Chondrocyte (in vitro differentiated cells): ENCODE measurements around the gene SMPD1. TPM values are rescaled to one million over a fixed set of nuclear protein-coding genes. Genes with fewer than 3 reads are reported as not detected.
A peak's percentile ranks its signal among the peaks of the same experiment; 100 is the strongest.

Source experiments
- DNase-seq: peaks from one replicate; pipeline ENCODE4 v3.0.0; 2021; ENCODE audit warnings: mixed read lengths, low spot score
- H3K27ac Mint-ChIP-seq: one replicate; pipeline ENCODE4 v1.8.0; 2021; ENCODE audit warnings: mild to moderate bottlenecking, moderate library complexity, mixed read lengths; ENCODE audit not compliant: unreplicated experiment
- H3K27me3 Mint-ChIP-seq: 2 replicates; pipeline ENCODE4 v1.8.0; 2021; ENCODE audit warnings: low read depth, mixed read lengths
- H3K36me3 Mint-ChIP-seq: 2 replicates; pipeline ENCODE4 v1.8.0; 2021; ENCODE audit warnings: low read depth, mixed read lengths
- H3K4me1 Mint-ChIP-seq: 2 replicates; pipeline ENCODE4 v1.8.0; 2021; ENCODE audit warnings: low read depth, mild to moderate bottlenecking, mixed read lengths
- H3K4me3 Mint-ChIP-seq: one replicate; pipeline ENCODE4 v1.8.0; 2021; ENCODE audit warnings: mild to moderate bottlenecking, moderate library complexity, mixed read lengths; ENCODE audit not compliant: unreplicated experiment
- H3K9me3 Mint-ChIP-seq: 2 replicates; pipeline ENCODE4 v1.8.0; 2021; ENCODE audit warnings: low read depth, mixed read lengths
- total RNA-seq: library from RNA; stranded (reverse); gene quantifications from 3 replicates; pipeline ENCODE4 v1.2.1, GENCODE V29; 2021
- TF ChIP-seq, protein P1 (sequence below): fragments of 200-600 bp; sonication (generic); IDR thresholded peaks from 2 replicates; pipeline ENCODE4 v1.5.0; 2021; ENCODE audit warnings: antibody characterized with exemption, mild to moderate bottlenecking, moderate library complexity

SMPD1 gene
- total RNA-seq, 1 donor from 2014 or later, result 102 TPM

DNA sequence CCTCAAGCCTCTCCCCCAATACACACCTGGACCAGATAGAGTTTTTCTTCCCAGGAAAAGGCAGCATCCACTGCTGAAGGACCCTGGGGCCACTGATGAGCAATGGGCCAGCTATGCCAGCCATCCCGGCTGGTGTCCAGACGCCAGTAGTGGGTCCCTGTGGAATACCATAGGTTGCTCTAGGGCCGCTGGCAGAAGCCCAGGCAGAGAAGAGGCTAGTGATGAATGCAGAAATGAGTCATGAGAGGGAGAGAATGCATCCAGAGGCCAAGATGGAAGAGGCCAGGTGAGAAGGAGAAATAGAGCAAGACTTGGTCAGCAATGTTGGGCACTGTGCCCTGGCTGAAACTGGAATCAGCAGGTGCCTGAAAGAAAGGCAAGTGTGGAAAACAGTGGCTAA, 41.6 kb downstream of the SMPD1 start:
- no peak overlapping the region for H3K4me3 Mint-ChIP-seq
- TF ChIP-seq, protein P1, sequence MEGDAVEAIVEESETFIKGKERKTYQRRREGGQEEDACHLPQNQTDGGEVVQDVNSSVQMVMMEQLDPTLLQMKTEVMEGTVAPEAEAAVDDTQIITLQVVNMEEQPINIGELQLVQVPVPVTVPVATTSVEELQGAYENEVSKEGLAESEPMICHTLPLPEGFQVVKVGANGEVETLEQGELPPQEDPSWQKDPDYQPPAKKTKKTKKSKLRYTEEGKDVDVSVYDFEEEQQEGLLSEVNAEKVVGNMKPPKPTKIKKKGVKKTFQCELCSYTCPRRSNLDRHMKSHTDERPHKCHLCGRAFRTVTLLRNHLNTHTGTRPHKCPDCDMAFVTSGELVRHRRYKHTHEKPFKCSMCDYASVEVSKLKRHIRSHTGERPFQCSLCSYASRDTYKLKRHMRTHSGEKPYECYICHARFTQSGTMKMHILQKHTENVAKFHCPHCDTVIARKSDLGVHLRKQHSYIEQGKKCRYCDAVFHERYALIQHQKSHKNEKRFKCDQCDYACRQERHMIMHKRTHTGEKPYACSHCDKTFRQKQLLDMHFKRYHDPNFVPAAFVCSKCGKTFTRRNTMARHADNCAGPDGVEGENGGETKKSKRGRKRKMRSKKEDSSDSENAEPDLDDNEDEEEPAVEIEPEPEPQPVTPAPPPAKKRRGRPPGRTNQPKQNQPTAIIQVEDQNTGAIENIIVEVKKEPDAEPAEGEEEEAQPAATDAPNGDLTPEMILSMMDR, result no peak
- no peak for DNase-seq
- no peaks in the 10 kb centered on the region for H3K9me3 Mint-ChIP-seq
- peaks cover 5% of the 10 kb centered on the region for H3K4me1 Mint-ChIP-seq
- H3K27me3 Mint-ChIP-seq, result no peaks in the 10 kb centered on the region
- H3K36me3 Mint-ChIP-seq, result no peaks in the 10 kb centered on the region
- H3K27ac Mint-ChIP-seq, result no peak overlapping the region

GRCh38 chr11:6433998-6434660, 43.9 kb downstream of the SMPD1 start:
- TF ChIP-seq, protein P1, result no peak
- Mint-ChIP-seq H3K4me1 (peaks cover 5% of the 10 kb centered on the region), H3K4me3 (no peak overlapping the region), H3K27me3 (no peaks in the 10 kb centered on the region), H3K27ac (no peak overlapping the region), H3K36me3 (no peaks in the 10 kb centered on the region), H3K9me3 (no peaks in the 10 kb centered on the region)
- DNase-seq, result no peak

DNA sequence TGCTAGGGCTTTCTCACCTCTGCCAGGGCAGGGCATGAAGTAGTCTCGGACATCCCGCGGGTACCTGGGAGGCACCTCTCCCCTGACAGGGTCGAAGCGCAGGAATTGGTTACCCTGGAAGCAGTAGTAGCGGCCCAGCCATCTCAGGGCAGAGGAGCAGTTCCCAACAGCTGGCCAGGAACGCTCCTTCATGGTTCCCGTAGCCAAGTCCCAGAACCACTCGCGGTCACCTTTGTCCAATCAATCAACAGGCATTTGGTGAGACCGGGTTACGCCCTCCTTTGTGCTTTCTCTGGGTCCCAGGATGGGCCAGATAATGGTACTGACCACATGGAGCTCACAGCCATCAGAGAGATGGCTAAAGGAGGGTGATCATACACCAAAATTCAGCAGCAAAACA, 47.1 kb downstream of the SMPD1 start:
- no peaks in the 10 kb centered on the region for H3K4me1 Mint-ChIP-seq
- H3K27ac Mint-ChIP-seq, result no peak overlapping the region
- H3K4me3 Mint-ChIP-seq, result no peak overlapping the region
- no peaks in the 10 kb centered on the region for H3K9me3 Mint-ChIP-seq
- no peak for DNase-seq
- no peaks in the 10 kb centered on the region for H3K27me3 Mint-ChIP-seq
- TF ChIP-seq, protein P1, result no peak
- H3K36me3 Mint-ChIP-seq, result no peaks in the 10 kb centered on the region

DNA sequence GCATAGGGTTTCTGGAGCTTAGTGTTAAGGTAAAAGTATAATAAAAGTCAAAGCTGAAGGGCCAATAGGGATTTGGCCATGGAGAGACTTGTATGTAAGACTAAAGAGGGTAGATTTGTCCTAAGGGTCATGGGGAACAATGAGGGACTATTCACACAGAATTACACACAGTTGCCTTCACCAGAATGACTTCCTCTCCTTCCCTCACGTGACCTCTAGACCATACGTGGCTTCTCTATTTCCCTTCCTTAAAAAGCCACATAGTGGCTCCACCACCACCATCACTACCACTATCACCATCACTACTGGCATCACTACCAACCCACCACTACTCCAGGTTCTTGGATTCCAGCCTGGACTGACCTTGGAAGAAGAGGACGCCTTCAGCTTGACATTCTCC, 47.7 kb downstream of the SMPD1 start:
- H3K4me3 Mint-ChIP-seq, result no peak overlapping the region
- TF ChIP-seq, protein P1, result no peak
- H3K27me3 Mint-ChIP-seq, result no peaks in the 10 kb centered on the region
- no peak overlapping the region for H3K27ac Mint-ChIP-seq
- no peaks in the 10 kb centered on the region for H3K36me3 Mint-ChIP-seq
- H3K9me3 Mint-ChIP-seq, result no peaks in the 10 kb centered on the region
- DNase-seq, result no peak
- no peaks in the 10 kb centered on the region for H3K4me1 Mint-ChIP-seq

DNA sequence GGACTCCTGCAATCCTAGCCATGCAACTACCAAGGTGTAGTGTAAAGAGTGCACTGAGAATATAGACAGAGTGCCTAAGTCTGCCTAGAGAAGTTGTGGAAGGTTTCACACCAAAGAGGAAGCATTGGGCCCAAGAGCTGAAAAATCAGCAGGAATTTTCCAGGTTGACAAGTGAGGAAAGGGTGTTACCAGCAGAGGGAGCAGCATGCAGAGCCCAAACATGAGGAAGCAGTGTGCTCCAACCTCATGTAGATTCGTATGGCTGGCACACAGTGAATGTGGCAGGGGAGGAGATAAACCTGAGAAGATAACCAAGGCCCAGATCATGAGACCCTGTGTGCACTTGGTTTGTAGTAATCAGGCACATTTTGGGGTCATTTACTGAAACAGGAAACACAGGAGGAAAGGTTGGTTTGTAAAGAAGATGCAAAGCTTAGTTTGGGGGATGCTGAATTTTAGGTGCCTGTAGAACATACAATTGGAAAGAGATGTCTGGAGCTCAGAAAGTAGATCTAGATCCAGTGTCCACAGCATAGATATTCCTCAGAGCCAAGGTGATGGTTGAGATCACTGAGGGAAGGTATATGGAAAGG, 48.8 kb downstream of the SMPD1 start:
- no peak for DNase-seq
- Mint-ChIP-seq H3K36me3 (no peaks in the 10 kb centered on the region), H3K27me3 (no peaks in the 10 kb centered on the region), H3K27ac (no peak overlapping the region), H3K4me1 (no peaks in the 10 kb centered on the region), H3K4me3 (no peak overlapping the region), H3K9me3 (no peaks in the 10 kb centered on the region)
- TF ChIP-seq, protein P1, result peak; percentile 79
